Measurements from ENCODE around the gene ANGEL1.

GRCh38 chr14:76793324-76793723 is 19.4 kb downstream of the ANGEL1 start:
- TF ChIP-seq FOXP1 (CRISPR knock-in tag; IDR thresholded peaks at IDR 0.05) = no peak
- no peak for TF ChIP-seq SMARCB1 (IDR thresholded peaks at IDR 0.05; ENCODE audit: insufficient read length, low read depth)
- no peak for TF ChIP-seq VEZF1 (CRISPR knock-in tag; IDR thresholded peaks at IDR 0.05)

All from K562 (cell line).